H1 (cell line): ENCODE data around the gene BMERB1. TPM values are rescaled to one million over a fixed set of nuclear protein-coding genes. Genes with fewer than 3 reads are reported as not detected.

Experiments
- CTCF ChIA-PET: fragments of 300-600 bp; sonication (Branson Sonifier 250); formaldehyde crosslinking; loops from one replicate; lab custom pipeline; 2021; ENCODE audit not compliant: partially characterized antibody; lab: Charles Lee
- POLR2A ChIA-PET: fragments of 300-600 bp; sonication (Branson Sonifier 250); formaldehyde crosslinking; loops from one replicate; lab custom pipeline; 2021; ENCODE audit warnings: inconsistent platforms; ENCODE audit not compliant: partially characterized antibody; lab: Charles Lee
- DNase-seq, 2 experiments: peaks; one replicate each; pipeline versions ENCODE4 v3.0.0 to v3.0.0-alpha.2; 2010 to 2022; ENCODE audit warnings: low spot score in 2 of 2, low read depth in 1 of 2, mixed read lengths in 1 of 2
- FAIRE-seq: peaks from 2 replicates; lab custom pipeline; 2011; peaks lifted over from hg19 to GRCh38; lab: Jason Lieb, UNC
- H2AFZ ChIP-seq: 2 replicates; pipeline ENCODE4 v1.8.1; 2012; ENCODE audit warnings: low read length, inconsistent platforms
- H2AK5ac ChIP-seq: 2 replicates; pipeline ENCODE4 v1.6.1; 2013; ENCODE audit warnings: low read depth, low read length
- H2BK120ac ChIP-seq: replicated peaks from 2 replicates; pipeline ENCODE3; 2013; ENCODE audit warnings: low read depth, low read length, inconsistent platforms
- H2BK12ac ChIP-seq: 2 replicates; pipeline ENCODE4 v1.6.1; 2013; ENCODE audit warnings: low read depth, low read length
- H2BK15ac ChIP-seq: 2 replicates; pipeline ENCODE4 v1.6.1; 2013; ENCODE audit warnings: low read length
- H2BK20ac ChIP-seq: 2 replicates; pipeline ENCODE4 v1.6.1; 2013; ENCODE audit warnings: low read length
- H2BK5ac ChIP-seq: 2 replicates; pipeline ENCODE4 v1.6.1; 2013; ENCODE audit warnings: low read depth, low read length
- H3K14ac ChIP-seq: 2 replicates; pipeline ENCODE4 v1.6.1; 2013; ENCODE audit warnings: inconsistent platforms; ENCODE audit not compliant: insufficient read length
- H3K18ac ChIP-seq: 2 replicates; pipeline ENCODE4 v1.6.1; 2013; ENCODE audit warnings: low read length; ENCODE audit errors: extremely low read depth
- H3K23ac ChIP-seq: 2 replicates; pipeline ENCODE4 v1.6.1; 2013; ENCODE audit warnings: inconsistent platforms; ENCODE audit not compliant: insufficient read length
- H3K23me2 ChIP-seq: 2 replicates; pipeline ENCODE4 v1.6.1; 2013; ENCODE audit warnings: low read depth, low read length
- H3K27ac ChIP-seq: 2 replicates; pipeline ENCODE4 v1.6.1; 2011; ENCODE audit warnings: low read depth, low read length, inconsistent platforms
- H3K27me3 ChIP-seq, 4 experiments: replicated peaks in 1 of 4; 1 replicate in 1 of 4; 2 replicates in 3 of 4; pipeline versions ENCODE4 v1.6.1 to v1.8.1; 2011 to 2013; ENCODE audit warnings: low read length in 3 of 4, mild to moderate bottlenecking in 3 of 4, inconsistent platforms in 2 of 4, mixed read lengths in 2 of 4, moderate library complexity in 1 of 4; ENCODE audit not compliant: control insufficient read depth in 3 of 4, insufficient read depth in 3 of 4; ENCODE audit errors: extremely low read depth in 1 of 4
- H3K36me3 ChIP-seq, 4 experiments: 2 replicates each; pipeline versions ENCODE4 v1.6.1 to v1.8.1; 2011 to 2013; ENCODE audit warnings: mild to moderate bottlenecking in 4 of 4, low read length in 3 of 4, moderate library complexity in 2 of 4, control low read depth in 1 of 4, inconsistent platforms in 1 of 4; ENCODE audit not compliant: insufficient read depth in 4 of 4, control insufficient read depth in 2 of 4
- H3K4ac ChIP-seq: replicated peaks from 2 replicates; pipeline ENCODE3; 2013; ENCODE audit warnings: low read length, low read depth, mixed read lengths, inconsistent platforms; ENCODE audit not compliant: insufficient read length
- H3K4me1 ChIP-seq, 4 experiments: replicated peaks in 1 of 4; 1 replicate in 1 of 4; 2 replicates in 3 of 4; pipeline versions ENCODE4 v1.6.1 to v1.8.1; 2011 to 2013; ENCODE audit warnings: low read length in 3 of 4, inconsistent platforms in 2 of 4, mixed read lengths in 1 of 4; ENCODE audit not compliant: insufficient read depth in 4 of 4, control insufficient read depth in 3 of 4
- H3K4me2 ChIP-seq, 2 experiments: 2 replicates each; pipeline versions ENCODE4 v1.6.1 to v1.8.1; 2011 to 2013; ENCODE audit warnings: low read depth in 2 of 2, low read length in 2 of 2, control low read depth in 1 of 2, inconsistent platforms in 1 of 2, mild to moderate bottlenecking in 1 of 2; ENCODE audit not compliant: insufficient read depth in 1 of 2
- H3K4me3 ChIP-seq, 4 experiments: fragments of 200-600, 300-600 bp in 1 of 4; sonication (generic), shearing (Covaris generic), sonication (Bioruptor Twin) in 1 of 4; 2 replicates each; pipeline versions ENCODE4 v1.5.1 to v1.8.1; 2011 to 2016; ENCODE audit warnings: low read length in 4 of 4, low read depth in 3 of 4, control low read depth in 2 of 4, inconsistent platforms in 2 of 4, mild to moderate bottlenecking in 2 of 4, mixed read lengths in 1 of 4, moderate library complexity in 1 of 4; ENCODE audit not compliant: insufficient read depth in 2 of 4; ENCODE audit errors: extremely low read depth in 1 of 4
- H3K56ac ChIP-seq: replicated peaks from 2 replicates; pipeline ENCODE3; 2013; ENCODE audit warnings: low read depth, mild to moderate bottlenecking, mixed read lengths, low read length, inconsistent platforms; ENCODE audit not compliant: insufficient read length
- H3K79me1 ChIP-seq: 2 replicates; pipeline ENCODE4 v1.6.1; 2013; ENCODE audit warnings: low read depth, low read length, control low read depth
- H3K79me2 ChIP-seq, 2 experiments: 2 replicates each; pipeline versions ENCODE4 v1.6.1 to v1.8.1; 2012 to 2013; ENCODE audit warnings: low read length in 2 of 2, mild to moderate bottlenecking in 2 of 2, inconsistent platforms in 1 of 2; ENCODE audit not compliant: insufficient read depth in 2 of 2, control insufficient read depth in 1 of 2
- H3K9ac ChIP-seq, 4 experiments: replicated peaks in 1 of 4; 1 replicate in 1 of 4; 2 replicates in 3 of 4; pipeline versions ENCODE4 v1.6.1 to v1.8.1; 2011 to 2013; ENCODE audit warnings: low read depth in 3 of 4, low read length in 3 of 4, control low read depth in 2 of 4, mild to moderate bottlenecking in 2 of 4, moderate library complexity in 2 of 4, inconsistent platforms in 1 of 4; ENCODE audit errors: extremely low read depth in 1 of 4
- H3K9me3 ChIP-seq, 2 experiments: 2 replicates each; pipeline versions ENCODE4 v1.6.1 to v1.8.1; 2012 to 2013; ENCODE audit warnings: mild to moderate bottlenecking in 2 of 2, moderate library complexity in 2 of 2, control low read depth in 1 of 2, inconsistent platforms in 1 of 2, low read depth in 1 of 2, low read length in 1 of 2, mixed read lengths in 1 of 2; ENCODE audit not compliant: insufficient read depth in 2 of 2
- H4K20me1 ChIP-seq, 2 experiments: replicated peaks in 1 of 2; 2 replicates each; pipeline versions ENCODE3 to v1.8.1; 2011 to 2013; ENCODE audit warnings: inconsistent platforms in 2 of 2, low read length in 2 of 2, mild to moderate bottlenecking in 1 of 2; ENCODE audit not compliant: insufficient read depth in 2 of 2, control insufficient read depth in 1 of 2
- H4K5ac ChIP-seq: 2 replicates; pipeline ENCODE4 v1.6.1; 2013; ENCODE audit warnings: low read length, low read depth, mixed read lengths, inconsistent platforms; ENCODE audit not compliant: insufficient read length
- H4K8ac ChIP-seq: 2 replicates; pipeline ENCODE4 v1.8.0; 2013; ENCODE audit warnings: mild to moderate bottlenecking, moderate library complexity, low read length, inconsistent platforms; ENCODE audit not compliant: insufficient read depth; ENCODE audit errors: extremely low read depth
- H4K91ac ChIP-seq: replicated peaks from 2 replicates; pipeline ENCODE3; 2013; ENCODE audit warnings: low read length, mixed read lengths, inconsistent platforms; ENCODE audit not compliant: insufficient read length
- ASH2L ChIP-seq: fragments of 200-600, 300-600 bp; sonication (generic); IDR thresholded peaks from one replicate; pipeline ENCODE4 v1.7.1; 2017; ENCODE audit warnings: low read length
- FOSL1 ChIP-seq: IDR thresholded peaks from 2 replicates; pipeline ENCODE4 v1.6.1; 2011; ENCODE audit warnings: mild to moderate bottlenecking, low read depth, low read length, moderate library complexity; ENCODE audit not compliant: insufficient read depth
- MAFK ChIP-seq: IDR thresholded peaks from 2 replicates; pipeline ENCODE4 v1.6.1; 2012; ENCODE audit warnings: low read depth, mild to moderate bottlenecking, improper control_type of control experiment, low read length
- SP1 ChIP-seq: IDR thresholded peaks from 2 replicates; pipeline ENCODE4 v1.6.1; 2011; ENCODE audit warnings: low read depth, low read length
- WGBS, 2 experiments: shearing (Covaris generic) in 1 of 2; methylation state at CpG; one replicate each; pipeline versions ENCODE4 v1.1.6 to v1.1.7; 2013 to 2015; ENCODE audit warnings: low lambda C conversion rate in 2 of 2, mixed read lengths in 2 of 2, inconsistent platforms in 1 of 2, low coverage in 1 of 2, missing lambda C conversion rate in 1 of 2; ENCODE audit not compliant: insufficient replicate concordance in 2 of 2, insufficient coverage in 1 of 2, insufficient read length in 1 of 2; ENCODE audit errors: extremely low coverage in 1 of 2, missing lambda C conversion rate in 1 of 2; 5-methylcytosine and 5-hydroxymethylcytosine counted together
- polyA plus RNA-seq, 7 experiments: library from polyadenylated mRNA; depleted of rRNA in 3 of 7; stranded (reverse) in 5 of 7; unstranded in 2 of 7; fragments of >200 nt in 5 of 7; fragments of 200-250 nt in 2 of 7; gene quantifications; 1 replicate in 5 of 7; 2 replicates in 1 of 7; 4 replicates in 1 of 7; pipeline versions ENCODE4 v1.2.1 to v1.2.3, GENCODE V29; 2011 to 2013; ENCODE audit warnings: missing spikeins in 2 of 7, mixed read lengths in 2 of 7
- total RNA-seq: library from RNA; stranded (reverse); fragmentation: NEBNext Ultra II Directional; extraction: Animal tissue kit (Norgen Biotek cat#: 25700); gene quantifications from 2 replicates; pipeline ENCODE4 v1.2.1, GENCODE V29; 2021

The BMERB1 gene
- total and polyA plus RNA-seq, 2 of the 8 experiments (the other 6 are each of a cell fraction or from before 2014, with no cell fraction given), result 23.5 to 27.1 TPM

- no peak for DNase-seq
- no peak overlapping the region for H3K23ac ChIP-seq
- no peak overlapping the region for H3K14ac ChIP-seq
- no peak overlapping the region for H3K27ac ChIP-seq
- no peak for TF ChIP-seq MAFK
- no peak for TF ChIP-seq ASH2L
- no peak for TF ChIP-seq SP1
- TF ChIP-seq FOSL1, result no peak
- no peak overlapping the region for H2BK120ac ChIP-seq
- no peak overlapping the region for H2BK20ac ChIP-seq
- 86% methylated on average over 10 of the region's 10 CpGs; no CpG with 5 or more reads in 1 of the 2 experiments for WGBS, 2 experiments
- H3K23me2 ChIP-seq, result peaks cover 4% of the 10 kb centered on the region
- no peak overlapping the region for H4K5ac ChIP-seq
- H3K4ac ChIP-seq, result no peak overlapping the region
- no peak overlapping the region for H3K4me3 ChIP-seq
- H3K27me3 ChIP-seq, result no peaks in the 10 kb centered on the region
- no peaks in the 10 kb centered on the region; a peak in 1 of 7 replicates for H3K4me1 ChIP-seq
- H2BK12ac ChIP-seq, result no peak overlapping the region
- H4K20me1 ChIP-seq, result peaks cover 0 to 4% of the 10 kb centered on the region in 2 experiments
- no peak overlapping the region for H2AK5ac ChIP-seq
- H3K56ac ChIP-seq, result no peak overlapping the region
- H3K9me3 ChIP-seq, result no peaks in the 10 kb centered on the region
- no peaks in the 10 kb centered on the region; a peak in 1 of 8 replicates for H3K36me3 ChIP-seq
- no peak for FAIRE-seq
- POLR2A ChIA-PET, result interaction anchor here (0.9 to 1.2 kb wide), 2 partner anchors 29 to 38 kb away, joined by 3 read pairs; no protein-coding TSS in a partner anchor
- H3K4me2 ChIP-seq, result no peak overlapping the region
- CTCF ChIA-PET, result interaction anchor here (0.9 to 3.0 kb wide), 3 partner anchors 29 to 39 kb away, joined by 3 to 19 read pairs (median 5); no protein-coding TSS in a partner anchor
- H2BK15ac ChIP-seq, result no peak overlapping the region
- H3K18ac ChIP-seq, result no peak overlapping the region
- no peak overlapping the region for H4K91ac ChIP-seq
- H3K79me1 ChIP-seq, result no peaks in the 10 kb centered on the region
- no peak overlapping the region for H2AFZ ChIP-seq
- H3K9ac ChIP-seq, result no peak overlapping the region; a peak in 1 of 7 replicates
- H3K79me2 ChIP-seq, result no peaks in the 10 kb centered on the region
- H2BK5ac ChIP-seq, result no peak overlapping the region
- H4K8ac ChIP-seq, result no peak overlapping the region
Observed at GRCh38 chr16:15521758-15522509, 87.5 kb downstream of the BMERB1 start.
